Measurements from ENCODE around the gene PSAPL1. TPM values are rescaled to one million over a fixed set of nuclear protein-coding genes. Genes with fewer than 3 reads are reported as not detected.

PSAPL1 gene
- total RNA-seq, 1 donor from 2014 or later, result not detected

- DNase-seq (no peak), ATAC-seq (ENCODE audit: low read depth) (no peak)
- Mint-ChIP-seq H3K4me1 (no peaks in the 10 kb centered on the region), H3K27ac (no peak overlapping the region), H3K27me3 (peaks cover 8% of the 10 kb centered on the region), H3K36me3 (ENCODE audit: low read depth) (no peaks in the 10 kb centered on the region), H3K9me3 (peaks cover 4% of the 10 kb centered on the region), H3K4me3 (no peak overlapping the region)
- TF ChIP-seq, protein P1, sequence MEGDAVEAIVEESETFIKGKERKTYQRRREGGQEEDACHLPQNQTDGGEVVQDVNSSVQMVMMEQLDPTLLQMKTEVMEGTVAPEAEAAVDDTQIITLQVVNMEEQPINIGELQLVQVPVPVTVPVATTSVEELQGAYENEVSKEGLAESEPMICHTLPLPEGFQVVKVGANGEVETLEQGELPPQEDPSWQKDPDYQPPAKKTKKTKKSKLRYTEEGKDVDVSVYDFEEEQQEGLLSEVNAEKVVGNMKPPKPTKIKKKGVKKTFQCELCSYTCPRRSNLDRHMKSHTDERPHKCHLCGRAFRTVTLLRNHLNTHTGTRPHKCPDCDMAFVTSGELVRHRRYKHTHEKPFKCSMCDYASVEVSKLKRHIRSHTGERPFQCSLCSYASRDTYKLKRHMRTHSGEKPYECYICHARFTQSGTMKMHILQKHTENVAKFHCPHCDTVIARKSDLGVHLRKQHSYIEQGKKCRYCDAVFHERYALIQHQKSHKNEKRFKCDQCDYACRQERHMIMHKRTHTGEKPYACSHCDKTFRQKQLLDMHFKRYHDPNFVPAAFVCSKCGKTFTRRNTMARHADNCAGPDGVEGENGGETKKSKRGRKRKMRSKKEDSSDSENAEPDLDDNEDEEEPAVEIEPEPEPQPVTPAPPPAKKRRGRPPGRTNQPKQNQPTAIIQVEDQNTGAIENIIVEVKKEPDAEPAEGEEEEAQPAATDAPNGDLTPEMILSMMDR (IDR thresholded peaks at IDR 0.05), result no peak
- ChIA-PET POLR2A (no interaction called here), CTCF (no interaction called here)
- intact Hi-C loops (cut with micrococcal nuclease), result no loop called here
Measured at GRCh38 chr4:7448036-7448435, 13.3 kb upstream of the PSAPL1 start.

DNA sequence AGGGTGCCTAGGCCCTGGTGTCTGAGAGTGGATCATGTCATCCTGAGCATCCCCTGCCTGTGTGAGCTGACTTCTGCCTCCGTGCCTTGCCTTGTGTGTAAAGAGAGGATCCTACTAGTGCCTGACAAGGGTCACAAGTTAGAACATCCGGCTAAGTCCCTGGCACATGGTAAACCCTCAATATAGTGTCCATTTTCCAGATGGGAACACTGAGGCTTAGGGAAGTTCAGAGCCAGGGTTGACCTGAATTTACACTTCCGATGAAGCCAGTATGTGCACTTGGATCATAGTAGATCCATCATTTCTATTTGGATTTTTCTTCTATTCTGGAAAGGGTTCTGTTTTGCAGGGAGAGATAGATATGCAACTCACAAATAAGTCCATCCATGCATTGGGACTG is 12.5 kb upstream of the PSAPL1 start:
- no peak for ATAC-seq (ENCODE audit: low read depth)
- ChIA-PET POLR2A (no interaction called here), CTCF (no interaction called here)
- peaks cover 4% of the 10 kb centered on the region for H3K9me3 Mint-ChIP-seq
- TF ChIP-seq, protein P1 (IDR thresholded peaks at IDR 0.05), result no peak
- H3K27ac Mint-ChIP-seq, result no peak overlapping the region
- no peak for DNase-seq
- no peaks in the 10 kb centered on the region for H3K36me3 Mint-ChIP-seq (ENCODE audit: low read depth)
- H3K4me3 Mint-ChIP-seq, result no peak overlapping the region
- H3K27me3 Mint-ChIP-seq, result peaks cover 10% of the 10 kb centered on the region
- intact Hi-C loops (cut with micrococcal nuclease), result no loop called here
- no peaks in the 10 kb centered on the region for H3K4me1 Mint-ChIP-seq

- Mint-ChIP-seq H3K4me3 (no peak overlapping the region), H3K36me3 (ENCODE audit: low read depth) (no peaks in the 10 kb centered on the region), H3K27ac (no peak overlapping the region), H3K27me3 (peaks cover 10% of the 10 kb centered on the region), H3K4me1 (no peaks in the 10 kb centered on the region), H3K9me3 (peaks cover 4% of the 10 kb centered on the region)
- intact Hi-C loops (cut with micrococcal nuclease), result no loop called here
- TF ChIP-seq, protein P1 (IDR thresholded peaks at IDR 0.05), result no peak
- POLR2A ChIA-PET, result no interaction called here
- DNase-seq, result no peak
- CTCF ChIA-PET, result no interaction called here
- ATAC-seq (ENCODE audit: low read depth), result no peak
Measured at GRCh38 chr4:7444731-7445130, 10.0 kb upstream of the PSAPL1 start.

GRCh38 chr4:7444314-7444713 is 9.6 kb upstream of the PSAPL1 start:
- CTCF ChIA-PET, result no interaction called here
- POLR2A ChIA-PET, result no interaction called here
- DNase-seq (no peak), ATAC-seq (ENCODE audit: low read depth) (no peak)
- TF ChIP-seq, protein P1 (IDR thresholded peaks at IDR 0.05), result no peak
- intact Hi-C loops (cut with micrococcal nuclease), result no loop called here
- Mint-ChIP-seq H3K4me3 (no peak overlapping the region), H3K9me3 (peaks cover 4% of the 10 kb centered on the region), H3K4me1 (no peaks in the 10 kb centered on the region), H3K27me3 (peaks cover 10% of the 10 kb centered on the region), H3K36me3 (ENCODE audit: low read depth) (no peaks in the 10 kb centered on the region), H3K27ac (no peak overlapping the region)

DNA sequence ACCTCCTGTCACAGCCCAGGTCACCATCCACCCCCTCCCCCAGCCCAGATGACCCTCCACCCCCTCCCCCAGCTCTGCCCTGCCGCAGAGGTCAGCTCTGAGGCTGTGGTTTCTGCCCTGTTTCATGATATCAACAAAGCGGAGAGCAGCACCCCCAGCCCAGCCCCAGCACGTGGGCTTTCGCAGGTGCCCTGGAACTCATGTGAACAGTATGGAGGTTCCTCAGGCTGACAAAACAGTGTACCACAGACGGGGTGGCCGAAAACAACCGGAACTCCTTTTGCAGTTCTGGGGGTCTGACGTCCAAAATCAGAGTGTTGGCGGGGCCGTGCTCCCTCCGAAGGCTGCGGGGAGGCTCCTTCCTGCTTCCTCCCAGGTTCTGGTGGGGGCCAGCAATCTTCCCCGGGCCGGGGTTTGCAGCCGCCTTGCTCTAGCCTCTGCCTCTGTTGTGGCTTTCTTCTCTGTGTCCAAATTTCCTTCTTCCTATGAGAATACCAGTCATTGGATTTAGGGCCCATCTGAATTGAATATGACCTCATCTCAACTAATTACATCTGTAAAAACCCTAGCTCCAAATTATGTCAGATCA is 7.9 kb upstream of the PSAPL1 start:
- DNase-seq (no peak), ATAC-seq (ENCODE audit: low read depth) (no peak)
- H3K27ac Mint-ChIP-seq, result no peak overlapping the region
- intact Hi-C loops (cut with micrococcal nuclease), result no loop called here
- no peaks in the 10 kb centered on the region for H3K4me1 Mint-ChIP-seq
- TF ChIP-seq, protein P1 (IDR thresholded peaks at IDR 0.05), result no peak
- H3K4me3 Mint-ChIP-seq, result no peak overlapping the region
- H3K36me3 Mint-ChIP-seq (ENCODE audit: low read depth), result no peaks in the 10 kb centered on the region
- ChIA-PET CTCF (no interaction called here), POLR2A (no interaction called here)
- H3K27me3 Mint-ChIP-seq, result peaks cover 10% of the 10 kb centered on the region
- H3K9me3 Mint-ChIP-seq, result peaks cover 4% of the 10 kb centered on the region
